MM.1S (cell line): ENCODE results near the gene TRIM38.
"Not testable (repeated sequence)": the region's sequence is repeated elsewhere in the genome, so short reads cannot be mapped to it uniquely, and the experiment has no call there.

Source experiments
- DNase-seq: peaks from one replicate; pipeline ENCODE4 v3.0.0-alpha.2; 2015
- H2AFZ ChIP-seq: fragments of 300-600 bp; sonication (generic); 2 replicates; pipeline ENCODE4 v1.6.0; 2016; ENCODE audit warnings: antibody characterized with exemption, low read length
- H3F3A ChIP-seq: fragments of 300-600 bp; sonication (generic); 2 replicates; pipeline ENCODE4 v1.6.1; 2016; ENCODE audit warnings: mild to moderate bottlenecking, antibody characterized with exemption, low read length, moderate library complexity, mixed read lengths; ENCODE audit not compliant: insufficient read depth
- H3K27ac ChIP-seq: fragments of 300-600 bp; sonication (generic); 2 replicates; pipeline ENCODE4 v1.5.1; 2016; ENCODE audit warnings: mild to moderate bottlenecking, low read length
- H3K27me3 ChIP-seq: fragments of 300-600 bp; sonication (generic); replicated peaks from 2 replicates; pipeline ENCODE4 v1.6.0; 2016; ENCODE audit warnings: low read length; ENCODE audit not compliant: insufficient read depth
- H3K36me3 ChIP-seq: fragments of 300-600 bp; sonication (generic); replicated peaks from 2 replicates; pipeline ENCODE4 v1.6.1; 2016; ENCODE audit warnings: mild to moderate bottlenecking, low read length, mixed read lengths; ENCODE audit not compliant: insufficient read depth
- H3K4me1 ChIP-seq: fragments of 300-600 bp; sonication (generic); 2 replicates; pipeline ENCODE4 v1.6.1; 2016; ENCODE audit warnings: low read length, mixed read lengths
- H3K4me2 ChIP-seq: fragments of 300-600 bp; sonication (generic); 2 replicates; pipeline ENCODE4 v1.6.0; 2016; ENCODE audit warnings: low read depth, low read length
- H3K4me3 ChIP-seq: fragments of 300-600 bp; sonication (generic); 2 replicates; pipeline ENCODE4 v1.5.1; 2016; ENCODE audit warnings: low read length, mixed read lengths
- H3K79me2 ChIP-seq: fragments of 300-600 bp; sonication (generic); 2 replicates; pipeline ENCODE4 v1.6.1; 2016; ENCODE audit warnings: mixed run types, low read length, mixed read lengths
- H3K9ac ChIP-seq: fragments of 300-600 bp; sonication (generic); 2 replicates; pipeline ENCODE4 v1.6.1; 2016; ENCODE audit warnings: low read length, mixed read lengths
- H3K9me2 ChIP-seq: fragments of 300-600 bp; sonication (generic); replicated peaks from 2 replicates; pipeline ENCODE4 v1.6.1; 2016; ENCODE audit warnings: mild to moderate bottlenecking, low read length, mixed read lengths; ENCODE audit not compliant: insufficient read depth
- H3K9me3 ChIP-seq: fragments of 300-600 bp; sonication (generic); replicated peaks from 2 replicates; pipeline ENCODE4 v1.6.1; 2016; ENCODE audit warnings: mild to moderate bottlenecking, low read length, mixed read lengths; ENCODE audit not compliant: insufficient read depth
- H4K20me1 ChIP-seq: fragments of 300-600 bp; sonication (generic); 2 replicates; pipeline ENCODE4 v1.6.1; 2016; ENCODE audit warnings: mild to moderate bottlenecking, low read length, moderate library complexity, mixed read lengths; ENCODE audit not compliant: insufficient read depth
- CTCF ChIP-seq: fragments of 300-600 bp; sonication (generic); IDR thresholded peaks from 2 replicates; pipeline ENCODE4 v1.5.1; 2016; ENCODE audit warnings: antibody characterized with exemption, low read length, mixed read lengths
- EZH2 ChIP-seq: fragments of 300-600 bp; sonication (generic); optimal IDR thresholded peaks from 2 replicates; pipeline ENCODE3; 2017; ENCODE audit warnings: low read depth, mild to moderate bottlenecking, antibody characterized with exemption, low read length, mixed read lengths
- EZH2phosphoT487 ChIP-seq: fragments of 300-600 bp; sonication (generic); IDR thresholded peaks from 2 replicates; pipeline ENCODE4 v1.6.1; 2018; ENCODE audit warnings: antibody characterized with exemption, low read length

Gene TRIM38

GRCh38 chr6:25946631-25947030 lies 16.0 kb upstream of the TRIM38 start:
- Histone ChIP-seq H3K4me1 (peaks cover 13% of the 10 kb centered on the region), H3K27me3 (no peaks in the 10 kb centered on the region), H2AFZ (no peak overlapping the region), H3K9me3 (no peaks in the 10 kb centered on the region), H3K4me2 (no peak overlapping the region), H3K9ac (no peak overlapping the region), H3K79me2 (no peaks in the 10 kb centered on the region), H3K9me2 (no peaks in the 10 kb centered on the region), H3K36me3 (no peaks in the 10 kb centered on the region), H3K4me3 (no peak overlapping the region), H3F3A (no peaks in the 10 kb centered on the region), H3K27ac (no peak overlapping the region), H4K20me1 (no peaks in the 10 kb centered on the region)
- TF ChIP-seq EZH2, result no peak
- TF ChIP-seq CTCF, result no peak
- no peak for TF ChIP-seq EZH2phosphoT487
- DNase-seq, result no peak

GRCh38 chr6:25947492-25947891 lies 15.1 kb upstream of the TRIM38 start:
- H3K36me3 ChIP-seq, DNase-seq, H3K9me3 ChIP-seq, H3K4me3 ChIP-seq, H3K27me3 ChIP-seq, H3F3A ChIP-seq, H4K20me1 ChIP-seq, H3K9me2 ChIP-seq, H3K4me2 ChIP-seq, H2AFZ ChIP-seq, H3K9ac ChIP-seq, H3K79me2 ChIP-seq, H3K27ac ChIP-seq: not testable (repeated sequence)
- peaks cover 13% of the 10 kb centered on the region for H3K4me1 ChIP-seq

GRCh38 chr6:25949695-25950094 lies 12.9 kb upstream of the TRIM38 start:
- Histone ChIP-seq H3K4me3 (no peak overlapping the region), H2AFZ (no peak overlapping the region), H3K9me2 (no peaks in the 10 kb centered on the region), H3K4me1 (peaks cover 9% of the 10 kb centered on the region), H3F3A (no peaks in the 10 kb centered on the region), H3K36me3 (no peaks in the 10 kb centered on the region), H3K79me2 (no peaks in the 10 kb centered on the region), H4K20me1 (no peaks in the 10 kb centered on the region), H3K9me3 (no peaks in the 10 kb centered on the region), H3K27me3 (no peaks in the 10 kb centered on the region), H3K9ac (no peak overlapping the region), H3K27ac (no peak overlapping the region), H3K4me2 (no peak overlapping the region)
- TF ChIP-seq EZH2phosphoT487, result no peak
- TF ChIP-seq CTCF, result no peak
- TF ChIP-seq EZH2, result no peak
- no peak for DNase-seq

GRCh38 chr6:25950297-25950696 lies 12.3 kb upstream of the TRIM38 start:
- DNase-seq, result no peak
- Histone ChIP-seq H3K27me3 (no peaks in the 10 kb centered on the region), H3K36me3 (no peaks in the 10 kb centered on the region), H3K9ac (no peak overlapping the region), H3K79me2 (no peaks in the 10 kb centered on the region), H3F3A (no peaks in the 10 kb centered on the region), H3K4me2 (no peak overlapping the region), H3K27ac (no peak overlapping the region), H2AFZ (no peak overlapping the region), H4K20me1 (no peaks in the 10 kb centered on the region), H3K4me1 (peaks cover 3% of the 10 kb centered on the region), H3K4me3 (no peak overlapping the region), H3K9me2 (no peaks in the 10 kb centered on the region), H3K9me3 (no peaks in the 10 kb centered on the region)
- TF ChIP-seq CTCF (no peak), EZH2 (no peak), EZH2phosphoT487 (no peak)
